ENCODE data around the gene URB1.

GRCh38 chr21:32437729-32438128 is 44.9 kb upstream of the URB1 start:
- TF ChIP-seq CTCF (IDR thresholded peaks at IDR 0.05; ENCODE audit: poor library complexity) (no peak), EZH2 (IDR thresholded peaks at IDR 0.05; ENCODE audit: borderline replicate concordance) (no peak), EZH2phosphoT487 (IDR thresholded peaks at IDR 0.05; ENCODE audit: low read depth, severe bottlenecking, unreplicated experiment) (no peak)

All from hepatocyte (in vitro differentiated cells).